Liver (tissue), 9 donors: ENCODE results near the gene KDM1B. TPM values are rescaled to one million over a fixed set of nuclear protein-coding genes. Genes with fewer than 3 reads are reported as not detected.
A peak's percentile ranks its signal among the peaks of the same experiment; 100 is the strongest.

ENCODE experiments used
- DNase-seq: peaks from one replicate; pipeline ENCODE4 v3.0.0-alpha.2; 2017; ENCODE audit warnings: low spot score
- H3K27ac ChIP-seq, 2 donors: one replicate each; pipeline ENCODE4 v1.7.0; 2013; ENCODE audit warnings: inconsistent platforms in 2 of 2, low read length in 2 of 2, control low read depth in 1 of 2, low read depth in 1 of 2, mild to moderate bottlenecking in 1 of 2
- H3K27me3 ChIP-seq, 4 donors: one replicate each; pipeline versions ENCODE4 v1.6.1 to v1.7.0; 2013; ENCODE audit warnings: low read length in 3 of 4, inconsistent platforms in 1 of 4, mild to moderate bottlenecking in 1 of 4, moderate library complexity in 1 of 4; ENCODE audit not compliant: control insufficient read depth in 4 of 4, insufficient read depth in 4 of 4
- H3K36me3 ChIP-seq, 4 donors: one replicate each; pipeline versions ENCODE4 v1.6.1 to v1.7.0; 2013; ENCODE audit warnings: low read length in 3 of 4, mild to moderate bottlenecking in 3 of 4, low read depth in 1 of 4, moderate library complexity in 1 of 4; ENCODE audit not compliant: control insufficient read depth in 4 of 4, insufficient read depth in 3 of 4
- H3K4me1 ChIP-seq, 4 donors: one replicate each; pipeline versions ENCODE4 v1.6.1 to v1.7.0; 2013; ENCODE audit warnings: low read length in 3 of 4, mild to moderate bottlenecking in 3 of 4, moderate library complexity in 1 of 4; ENCODE audit not compliant: control insufficient read depth in 4 of 4, insufficient read depth in 4 of 4
- H3K4me3 ChIP-seq, 3 donors: one replicate each; pipeline versions ENCODE4 v1.6.1 to v1.7.0; 2013; ENCODE audit warnings: low read length in 3 of 3, control low read depth in 1 of 3, low read depth in 1 of 3, mild to moderate bottlenecking in 1 of 3
- H3K9ac ChIP-seq, 2 donors: one replicate each; pipeline ENCODE4 v1.7.0; 2013; ENCODE audit warnings: low read length in 2 of 2, mild to moderate bottlenecking in 2 of 2, moderate library complexity in 2 of 2, control low read depth in 1 of 2, low read depth in 1 of 2
- H3K9me3 ChIP-seq, 4 donors: one replicate each; pipeline versions ENCODE4 v1.6.1 to v1.7.0; 2013; ENCODE audit warnings: low read length in 3 of 4; ENCODE audit not compliant: control insufficient read depth in 4 of 4
- ATF3 ChIP-seq: IDR thresholded peaks from 2 replicates; pipeline ENCODE4 v1.6.1; 2016; ENCODE audit warnings: antibody characterized with exemption
- CTCF ChIP-seq: fragments of 150-350 bp; IDR thresholded peaks from 2 replicates; pipeline ENCODE4 v1.5.1; 2017; ENCODE audit warnings: improper control_type of control experiment, low read depth, low read length; ENCODE audit not compliant: missing input control
- EGR1 ChIP-seq, 2 donors: IDR thresholded peaks; 2 replicates each; pipeline ENCODE4 v1.6.1; 2016 to 2018; ENCODE audit warnings: antibody characterized with exemption in 2 of 2, low read depth in 2 of 2
- FOXA1 ChIP-seq: IDR thresholded peaks from 2 replicates; pipeline ENCODE4 v1.6.1; 2016; ENCODE audit warnings: antibody characterized with exemption
- FOXA2 ChIP-seq: IDR thresholded peaks from 2 replicates; pipeline ENCODE4 v1.6.1; 2016; ENCODE audit warnings: antibody characterized with exemption
- GABPA ChIP-seq, 2 donors: IDR thresholded peaks in 1 of 2; conservative IDR thresholded peaks in 1 of 2; 2 replicates each; pipeline ENCODE4 v1.6.1; 2016; ENCODE audit warnings: antibody characterized with exemption in 2 of 2, mild to moderate bottlenecking in 1 of 2, moderate library complexity in 1 of 2
- HNF4A ChIP-seq, 2 donors: conservative IDR thresholded peaks; 2 replicates each; pipeline ENCODE4 v1.6.1; 2016; ENCODE audit warnings: antibody characterized with exemption in 2 of 2, mild to moderate bottlenecking in 2 of 2
- HNF4G ChIP-seq: IDR thresholded peaks from 2 replicates; pipeline ENCODE4 v1.6.1; 2016; ENCODE audit warnings: antibody characterized with exemption
- NR2F2 ChIP-seq: IDR thresholded peaks from 2 replicates; pipeline ENCODE4 v1.6.1; 2016; ENCODE audit warnings: antibody characterized with exemption
- RAD21 ChIP-seq, 2 donors: IDR thresholded peaks; 2 replicates each; pipeline ENCODE4 v1.6.1; 2016; ENCODE audit warnings: antibody characterized with exemption in 2 of 2, mild to moderate bottlenecking in 2 of 2
- REST ChIP-seq: IDR thresholded peaks from 2 replicates; pipeline ENCODE4 v1.6.1; 2016; ENCODE audit warnings: antibody characterized with exemption, mild to moderate bottlenecking
- RXRA ChIP-seq, 2 donors: IDR thresholded peaks; 2 replicates each; pipeline ENCODE4 v1.6.1; 2017 to 2018; ENCODE audit warnings: antibody characterized with exemption in 2 of 2, mild to moderate bottlenecking in 1 of 2
- SP1 ChIP-seq: IDR thresholded peaks from 2 replicates; pipeline ENCODE4 v1.6.1; 2018; ENCODE audit warnings: antibody characterized with exemption, mild to moderate bottlenecking
- TAF1 ChIP-seq: conservative IDR thresholded peaks from 2 replicates; pipeline ENCODE4 v1.6.1; 2016; ENCODE audit warnings: antibody characterized with exemption, mild to moderate bottlenecking
- YY1 ChIP-seq: IDR thresholded peaks from 2 replicates; pipeline ENCODE4 v1.6.1; 2016; ENCODE audit warnings: antibody characterized with exemption, mild to moderate bottlenecking
- ZBTB33 ChIP-seq: IDR thresholded peaks from 2 replicates; pipeline ENCODE4 v1.6.1; 2016; ENCODE audit warnings: antibody characterized with exemption
- WGBS: extraction: QIAGEN DNeasy Blood & Tissue Kit; methylation state at CpG from one replicate; pipeline ENCODE4 v1.1.7; 2013; 5-methylcytosine and 5-hydroxymethylcytosine counted together
- polyA plus RNA-seq, 2 donors: library from polyadenylated mRNA; stranded (reverse) in 1 of 2; unstranded in 1 of 2; fragments of 200-250 nt in 1 of 2; fragments of >200 nt in 1 of 2; fragmentation: Nextera tagmentation in 1 of 2; extraction: Ambion mirVana in 1 of 2; gene quantifications; one replicate each; pipeline versions ENCODE4 v1.2.1 to v1.2.3, GENCODE V29; 2013 to 2015
- total RNA-seq, 2 donors: library from RNA; depleted of rRNA; stranded (reverse); fragments of >200 nt; gene quantifications; one replicate each; pipeline ENCODE4 v1.2.3, GENCODE V29; 2014
- donor health status: healthy.
- donor health status: healthy.
- donor health status: healthy.
- donor health status: healthy.
- donor health status: healthy.

KDM1B gene
- total and polyA plus RNA-seq, 4 donors: 1.6 to 10.2 (median 6.7) TPM

- Histone ChIP-seq H3K9ac (no peak overlapping the region), H3K4me3 (no peak overlapping the region), H3K36me3 (peaks cover 0 to 34% (median 25%) of the 10 kb centered on the region in 4 donors), H3K27me3 (no peaks in the 10 kb centered on the region), H3K27ac (no peak overlapping the region), H3K9me3 (no peaks in the 10 kb centered on the region), H3K4me1 (no peaks in the 10 kb centered on the region)
- TF ChIP-seq RXRA (IDR thresholded peaks at IDR 0.05) (no peak), HNF4G (no peak), RAD21 (IDR thresholded peaks at IDR 0.05) (no peak), YY1 (no peak), ZBTB33 (no peak), ATF3 (no peak), EGR1 (IDR thresholded peaks at IDR 0.05; ENCODE audit: low read depth in 2 of 2) (no peak), HNF4A (conservative IDR thresholded peaks at IDR 0.05) (no peak), REST (no peak), FOXA1 (no peak), FOXA2 (no peak), NR2F2 (no peak), TAF1 (no peak), CTCF (no peak), GABPA (IDR thresholded peaks at IDR 0.05 in 1 of 2, conservative IDR thresholded peaks at IDR 0.05 in 1 of 2) (no peak), SP1 (no peak)
- no peak for DNase-seq
Measured at GRCh38 chr6:18247002-18247401, 91.8 kb downstream of the KDM1B start.

- DNase-seq: no peak
- H3K27me3 ChIP-seq: no peaks in the 10 kb centered on the region
- TF ChIP-seq REST (no peak), HNF4A (conservative IDR thresholded peaks at IDR 0.05) (peak in 1 of 2 donors; percentile 13)
- no peaks in the 10 kb centered on the region for H3K4me1 ChIP-seq
- no peaks in the 10 kb centered on the region for H3K9me3 ChIP-seq
- WGBS: 67% methylated on average over 2 of the region's 2 CpGs
- no peak overlapping the region for H3K9ac ChIP-seq
- H3K4me3 ChIP-seq: no peak overlapping the region
- no peak overlapping the region for H3K27ac ChIP-seq
- H3K36me3 ChIP-seq: peaks cover 0 to 28% (median 13%) of the 10 kb centered on the region in 4 donors
Measured at GRCh38 chr6:18248698-18249097, 93.5 kb downstream of the KDM1B start.
